Measurements from ENCODE around the gene SRP19. TPM values are rescaled to one million over a fixed set of nuclear protein-coding genes. Genes with fewer than 3 reads are reported as not detected.
"Not testable (repeated sequence)": the region's sequence is repeated elsewhere in the genome, so short reads cannot be mapped to it uniquely, and the experiment has no call there.

Gene SRP19
- 58.5 TPM for polyA plus RNA-seq (ENCODE audit: insufficient read length)

GRCh38 chr5:112860929-112861637, at the start of gene SRP19:
TSS of gene SRP19 (plus strand) at chr5:112861287. CDS start at chr5:112861377, 90 bp downstream.
- DNase-seq (ENCODE audit: low read depth) = peak; percentile 97

- no peak for DNase-seq (ENCODE audit: low read depth)
Observed at GRCh38 chr5:112812549-112812948, 48.5 kb upstream of the SRP19 start.

- no peak for DNase-seq (ENCODE audit: low read depth)
Observed at GRCh38 chr5:112820246-112820645, 40.8 kb upstream of the SRP19 start.

GRCh38 chr5:112822456-112822855, 38.6 kb upstream of the SRP19 start:
- no peak for DNase-seq (ENCODE audit: low read depth)

- DNase-seq (ENCODE audit: low read depth) = no peak
Observed at GRCh38 chr5:112823181-112823580, 37.9 kb upstream of the SRP19 start.

- DNase-seq (ENCODE audit: low read depth) = no peak
Observed at GRCh38 chr5:112823656-112824055, 37.4 kb upstream of the SRP19 start.

- no peak for DNase-seq (ENCODE audit: low read depth)
Observed at GRCh38 chr5:112824197-112824596, 36.9 kb upstream of the SRP19 start.

- no peak for DNase-seq (ENCODE audit: low read depth)
Observed at GRCh38 chr5:112830378-112830777, 30.7 kb upstream of the SRP19 start.

GRCh38 chr5:112833971-112834370, 27.1 kb upstream of the SRP19 start:
- no peak for DNase-seq (ENCODE audit: low read depth)

- DNase-seq (ENCODE audit: low read depth) = no peak
Observed at GRCh38 chr5:112844489-112844888, 16.6 kb upstream of the SRP19 start.

GRCh38 chr5:112846556-112846955, 14.5 kb upstream of the SRP19 start:
- DNase-seq (ENCODE audit: low read depth) = no peak

- no peak for DNase-seq (ENCODE audit: low read depth)
Observed at GRCh38 chr5:112847306-112847705, 13.8 kb upstream of the SRP19 start.

GRCh38 chr5:112848116-112848811, 12.8 kb upstream of the SRP19 start:
- peak; percentile 17 for DNase-seq (ENCODE audit: low read depth)

GRCh38 chr5:112849912-112850311, 11.2 kb upstream of the SRP19 start:
- no peak for DNase-seq (ENCODE audit: low read depth)

GRCh38 chr5:112854651-112855050, 6.4 kb upstream of the SRP19 start:
- no peak for DNase-seq (ENCODE audit: low read depth)

- DNase-seq (ENCODE audit: low read depth) = no peak
Observed at GRCh38 chr5:112857866-112858265, 3.2 kb upstream of the SRP19 start.

GRCh38 chr5:112860571-112860928, 537 bp upstream of the SRP19 start:
- DNase-seq (ENCODE audit: low read depth) = not testable (repeated sequence)

- DNase-seq (ENCODE audit: low read depth) = no peak
Observed at GRCh38 chr5:112861638-112861985, 525 bp downstream of the SRP19 start.

- DNase-seq (ENCODE audit: low read depth) = no peak
Observed at GRCh38 chr5:112862085-112862484, 998 bp downstream of the SRP19 start.

GRCh38 chr5:112863549-112863948, 2.5 kb downstream of the SRP19 start:
- DNase-seq (ENCODE audit: low read depth) = no peak

- DNase-seq (ENCODE audit: low read depth) = no peak
Observed at GRCh38 chr5:112865128-112865527, 4.0 kb downstream of the SRP19 start.

GRCh38 chr5:112866739-112867138, 5.7 kb downstream of the SRP19 start:
- no peak for DNase-seq (ENCODE audit: low read depth)

GRCh38 chr5:112867411-112867810, 6.3 kb downstream of the SRP19 start:
- no peak for DNase-seq (ENCODE audit: low read depth)

GRCh38 chr5:112869948-112870347, 8.9 kb downstream of the SRP19 start:
- DNase-seq (ENCODE audit: low read depth) = no peak
